Thyroid gland (tissue), 4 donors: Measurements from ENCODE around the gene PRSS21. TPM values are rescaled to one million over a fixed set of nuclear protein-coding genes. Genes with fewer than 3 reads are reported as not detected.

Source experiments
- DNase-seq, 2 donors: peaks; one replicate each; pipeline ENCODE4 v3.0.0-alpha.2; 2019
- H3K27ac ChIP-seq, 3 donors: fragments of 200-600 bp; sonication (generic); 1 replicate in 2 of 3; 2 replicates in 1 of 3; pipeline ENCODE4 v1.5.1; 2016 to 2019; ENCODE audit warnings: mild to moderate bottlenecking in 1 of 3, moderate library complexity in 1 of 3
- H3K27me3 ChIP-seq: fragments of 200-600 bp; sonication (generic); one replicate; pipeline ENCODE4 v1.5.1; 2019
- H3K36me3 ChIP-seq, 2 donors: fragments of 200-600 bp; sonication (generic); one replicate each; pipeline ENCODE4 v1.5.1; 2016 to 2019
- H3K4me1 ChIP-seq, 2 donors: fragments of 200-600 bp; sonication (generic); one replicate each; pipeline ENCODE4 v1.5.1; 2017 to 2019
- H3K4me3 ChIP-seq, 3 donors: fragments of 200-600 bp; sonication (generic); replicated peaks in 1 of 3; 1 replicate in 2 of 3; 2 replicates in 1 of 3; pipeline ENCODE4 v1.5.1; 2016; ENCODE audit warnings: mild to moderate bottlenecking in 1 of 3
- H3K9me3 ChIP-seq: fragments of 200-600 bp; sonication (generic); one replicate; pipeline ENCODE4 v1.5.1; 2017
- POLR2A ChIP-seq, 2 donors: fragments of 450-650 bp; IDR thresholded peaks; one replicate each; pipeline ENCODE4 v1.6.1; 2017; ENCODE audit warnings: antibody characterized with exemption in 2 of 2, mild to moderate bottlenecking in 2 of 2, moderate library complexity in 1 of 2
- WGBS, 2 donors: methylation state at CpG; one replicate each; pipeline ENCODE4 v1.1.5; 2017; 5-methylcytosine and 5-hydroxymethylcytosine counted together
- intact Hi-C: fragments of 100-400 bp; cut with DNase I; formaldehyde crosslinking; loops from one replicate; pipeline ENCODE4 v1.15.1; 2023
- total RNA-seq, 4 donors: library from RNA; depleted of rRNA; stranded (reverse); fragments of >200 nt; gene quantifications; one replicate each; pipeline ENCODE4 v1.2.3, GENCODE V29; 2016
- TF ChIP-seq, protein P1 (sequence below), 6 experiments: fragments of 200-600 bp in 3 of 6; fragments of 450-650 bp in 3 of 6; sonication (generic) in 3 of 6; IDR thresholded peaks; one replicate each; pipeline ENCODE4 v1.5.1; 2016 to 2019; ENCODE audit warnings: antibody characterized with exemption in 6 of 6, mild to moderate bottlenecking in 2 of 6, inconsistent platforms in 1 of 6, moderate library complexity in 1 of 6

Gene PRSS21
- total RNA-seq, 4 donors from 2014 or later = 0.56 TPM; not detected in 3

DNA sequence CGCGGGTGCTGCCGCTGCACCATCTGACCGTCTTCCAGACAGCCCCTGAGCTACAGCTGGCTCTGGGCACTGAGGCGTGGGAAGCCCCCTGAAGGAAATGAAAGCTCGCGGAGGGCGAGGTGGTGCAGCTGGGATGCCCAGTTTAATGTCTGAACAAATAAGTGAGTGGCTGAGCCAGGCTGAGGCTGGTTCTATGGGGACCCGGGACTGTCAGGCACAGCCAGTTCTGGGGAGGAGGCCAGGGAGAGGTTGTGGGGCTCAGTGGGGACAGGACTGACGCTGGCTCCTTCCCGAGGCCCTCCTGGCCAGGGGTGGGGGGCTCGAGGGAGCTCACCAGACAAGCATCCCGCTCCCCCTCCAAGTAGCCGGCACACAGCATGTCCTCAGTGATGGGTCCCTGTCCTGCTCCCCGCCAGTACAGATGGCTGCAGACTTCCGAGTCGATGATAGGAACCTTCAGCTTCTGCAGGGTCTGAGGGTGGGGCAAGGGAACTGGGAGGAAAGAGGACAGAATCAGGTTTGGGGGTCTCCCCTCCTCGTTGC, 36.6 kb downstream of the PRSS21 start:
- Histone ChIP-seq H3K36me3 (no peaks in the 10 kb centered on the region), H3K27me3 (no peaks in the 10 kb centered on the region), H3K4me3 (no peak overlapping the region), H3K9me3 (no peaks in the 10 kb centered on the region), H3K4me1 (peaks cover 4 to 7% of the 10 kb centered on the region in 2 donors), H3K27ac (no peak overlapping the region)
- intact Hi-C loops = no loop called here
- no peak for DNase-seq
- 87 to 88% methylated on average over 17 to 18 of the region's 18 CpGs for WGBS, 2 donors
- TF ChIP-seq POLR2A (IDR thresholded peaks at IDR 0.05) = no peak
- TF ChIP-seq, protein P1, sequence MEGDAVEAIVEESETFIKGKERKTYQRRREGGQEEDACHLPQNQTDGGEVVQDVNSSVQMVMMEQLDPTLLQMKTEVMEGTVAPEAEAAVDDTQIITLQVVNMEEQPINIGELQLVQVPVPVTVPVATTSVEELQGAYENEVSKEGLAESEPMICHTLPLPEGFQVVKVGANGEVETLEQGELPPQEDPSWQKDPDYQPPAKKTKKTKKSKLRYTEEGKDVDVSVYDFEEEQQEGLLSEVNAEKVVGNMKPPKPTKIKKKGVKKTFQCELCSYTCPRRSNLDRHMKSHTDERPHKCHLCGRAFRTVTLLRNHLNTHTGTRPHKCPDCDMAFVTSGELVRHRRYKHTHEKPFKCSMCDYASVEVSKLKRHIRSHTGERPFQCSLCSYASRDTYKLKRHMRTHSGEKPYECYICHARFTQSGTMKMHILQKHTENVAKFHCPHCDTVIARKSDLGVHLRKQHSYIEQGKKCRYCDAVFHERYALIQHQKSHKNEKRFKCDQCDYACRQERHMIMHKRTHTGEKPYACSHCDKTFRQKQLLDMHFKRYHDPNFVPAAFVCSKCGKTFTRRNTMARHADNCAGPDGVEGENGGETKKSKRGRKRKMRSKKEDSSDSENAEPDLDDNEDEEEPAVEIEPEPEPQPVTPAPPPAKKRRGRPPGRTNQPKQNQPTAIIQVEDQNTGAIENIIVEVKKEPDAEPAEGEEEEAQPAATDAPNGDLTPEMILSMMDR (IDR thresholded peaks at IDR 0.05) = no peak

DNA sequence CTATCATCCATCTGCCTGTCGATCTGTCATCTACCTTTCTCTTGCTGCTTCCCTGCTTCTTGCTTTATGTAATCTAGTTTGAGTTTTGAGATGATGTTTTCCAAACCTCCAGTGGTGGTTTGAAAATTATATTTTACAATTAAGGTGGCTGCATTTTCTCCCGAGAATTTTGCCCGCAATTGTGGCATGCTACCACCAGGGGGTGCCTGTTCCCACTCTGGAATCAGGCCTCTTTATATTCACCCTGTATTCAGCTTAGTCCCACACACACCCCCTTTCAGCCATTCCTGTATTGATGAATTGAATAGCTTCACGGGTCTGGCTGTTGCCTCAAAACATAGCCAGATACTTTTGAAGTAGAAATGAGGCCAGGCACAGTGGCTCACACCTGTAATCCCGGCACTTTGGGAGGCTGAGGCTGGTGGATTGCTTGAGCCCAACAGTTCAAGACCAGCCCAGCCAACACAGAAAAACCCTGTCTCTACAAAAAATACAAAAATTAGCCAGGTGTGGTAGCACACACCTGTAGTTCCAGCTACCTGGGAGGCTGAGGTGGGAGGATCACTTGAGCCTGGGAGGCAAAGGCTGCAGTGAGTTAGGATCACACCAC, 37.8 kb downstream of the PRSS21 start:
- DNase-seq = no peak
- Histone ChIP-seq H3K4me1 (peaks cover 4 to 7% of the 10 kb centered on the region in 2 donors), H3K4me3 (no peak overlapping the region), H3K27me3 (no peaks in the 10 kb centered on the region), H3K27ac (no peak overlapping the region), H3K36me3 (no peaks in the 10 kb centered on the region), H3K9me3 (no peaks in the 10 kb centered on the region)
- intact Hi-C loops = no loop called here
- TF ChIP-seq, protein P1 (IDR thresholded peaks at IDR 0.05) = peak in 3 of 6 experiments; percentile 29 to 34 (median 33)
- no peak for TF ChIP-seq POLR2A (IDR thresholded peaks at IDR 0.05)
- WGBS, 2 donors = 54 to 77% methylated on average over 5 of the region's 5 CpGs

DNA sequence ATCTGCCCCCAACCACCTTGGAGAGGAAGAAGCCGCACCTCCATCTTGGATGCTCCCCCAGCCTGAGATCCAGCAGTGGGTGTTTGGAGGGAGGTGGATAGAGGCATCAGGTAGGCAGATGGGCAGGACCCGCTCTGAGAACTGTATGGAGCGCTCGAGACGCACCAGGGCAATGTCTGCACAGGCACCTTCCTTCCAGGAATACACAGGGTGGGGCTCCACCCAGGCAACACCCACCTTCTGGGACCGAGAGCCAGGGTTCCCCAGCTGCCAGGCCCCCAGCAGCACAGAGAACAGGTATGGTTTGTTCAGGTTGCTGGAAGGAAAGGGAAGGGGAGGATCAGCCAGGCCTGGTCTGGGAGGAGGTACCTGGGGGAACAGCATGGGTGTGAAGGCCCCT, 38.5 kb downstream of the PRSS21 start:
- intact Hi-C loops = no loop called here

DNA sequence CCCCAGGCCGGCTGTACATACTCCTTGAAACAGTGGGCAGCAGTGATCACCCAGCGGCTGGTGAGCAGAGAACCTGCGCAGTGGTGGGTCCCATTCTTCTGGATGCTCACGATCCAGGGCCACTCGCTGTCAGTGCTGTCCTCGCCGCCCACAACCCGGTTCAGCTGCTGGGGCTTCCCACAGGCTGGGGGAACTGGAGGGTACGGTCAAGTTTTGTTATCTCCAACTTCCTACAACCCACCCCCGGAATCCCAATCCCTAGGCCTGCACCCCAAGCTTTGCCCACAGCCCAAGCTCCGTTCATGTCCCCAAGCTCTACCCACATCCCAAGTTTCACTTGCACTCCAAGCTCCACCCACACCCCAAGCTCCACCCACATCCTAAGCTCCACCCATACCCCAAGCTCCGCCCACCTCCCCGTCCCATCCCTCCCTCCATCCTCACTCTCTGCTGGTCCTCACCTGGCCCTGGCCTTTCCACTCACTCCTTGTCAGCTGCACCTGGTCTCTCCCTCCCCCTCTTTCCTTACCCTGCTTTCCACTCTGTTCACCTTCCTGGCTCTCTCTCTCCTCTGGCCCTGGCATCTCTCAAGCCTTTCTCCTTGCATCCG, 39.1 kb downstream of the PRSS21 start:
- no peak overlapping the region for H3K4me3 ChIP-seq
- no peaks in the 10 kb centered on the region for H3K9me3 ChIP-seq
- H3K27ac ChIP-seq = no peak overlapping the region
- 87 to 90% methylated on average over 13 to 14 of the region's 14 CpGs for WGBS, 2 donors
- peaks cover 4 to 7% of the 10 kb centered on the region in 2 donors for H3K4me1 ChIP-seq
- TF ChIP-seq, protein P1 (IDR thresholded peaks at IDR 0.05) = no peak
- TF ChIP-seq POLR2A (IDR thresholded peaks at IDR 0.05) = no peak
- no peaks in the 10 kb centered on the region for H3K27me3 ChIP-seq
- no peaks in the 10 kb centered on the region for H3K36me3 ChIP-seq
- intact Hi-C loops = no loop called here
- DNase-seq = no peak

More for the DNA sequence above, 38.5 kb downstream of the PRSS21 start:
- TF ChIP-seq POLR2A (IDR thresholded peaks at IDR 0.05) = no peak
- TF ChIP-seq, protein P1 (IDR thresholded peaks at IDR 0.05) = no peak
- no peaks in the 10 kb centered on the region for H3K36me3 ChIP-seq
- H3K9me3 ChIP-seq = no peaks in the 10 kb centered on the region
- no peak overlapping the region for H3K27ac ChIP-seq
- H3K4me1 ChIP-seq = peaks cover 4 to 7% of the 10 kb centered on the region in 2 donors
- no peak overlapping the region for H3K4me3 ChIP-seq
- DNase-seq = no peak
- 83 to 84% methylated on average over 6 of the region's 6 CpGs for WGBS, 2 donors
- no peaks in the 10 kb centered on the region for H3K27me3 ChIP-seq
